ENCODE measurements around the gene GCK.

- TF ChIP-seq FOXK2 (IDR thresholded peaks at IDR 0.05): no peak
- TF ChIP-seq TARDBP (IDR thresholded peaks at IDR 0.05): no peak
- TF ChIP-seq SP1 (IDR thresholded peaks at IDR 0.05): no peak
- no peak for TF ChIP-seq ELF4 (IDR thresholded peaks at IDR 0.05)
- no peak for TF ChIP-seq ZNF384 (IDR thresholded peaks at IDR 0.05)
- no peak for TF ChIP-seq ARNT (IDR thresholded peaks at IDR 0.05)
- TF ChIP-seq, protein P1, sequence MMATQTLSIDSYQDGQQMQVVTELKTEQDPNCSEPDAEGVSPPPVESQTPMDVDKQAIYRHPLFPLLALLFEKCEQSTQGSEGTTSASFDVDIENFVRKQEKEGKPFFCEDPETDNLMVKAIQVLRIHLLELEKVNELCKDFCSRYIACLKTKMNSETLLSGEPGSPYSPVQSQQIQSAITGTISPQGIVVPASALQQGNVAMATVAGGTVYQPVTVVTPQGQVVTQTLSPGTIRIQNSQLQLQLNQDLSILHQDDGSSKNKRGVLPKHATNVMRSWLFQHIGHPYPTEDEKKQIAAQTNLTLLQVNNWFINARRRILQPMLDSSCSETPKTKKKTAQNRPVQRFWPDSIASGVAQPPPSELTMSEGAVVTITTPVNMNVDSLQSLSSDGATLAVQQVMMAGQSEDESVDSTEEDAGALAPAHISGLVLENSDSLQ (IDR thresholded peaks at IDR 0.05): no peak
- no peak for TF ChIP-seq SUZ12 (IDR thresholded peaks at IDR 0.05)
- TF ChIP-seq FOXA1 (IDR thresholded peaks at IDR 0.05): no peak
- no peak for TF ChIP-seq BHLHE40 (IDR thresholded peaks at IDR 0.05; ENCODE audit: borderline replicate concordance)
- TF ChIP-seq NFRKB (IDR thresholded peaks at IDR 0.05): no peak
- TF ChIP-seq LEF1 (IDR thresholded peaks at IDR 0.05; ENCODE audit: borderline replicate concordance): no peak
- TF ChIP-seq FOXM1 (IDR thresholded peaks at IDR 0.05; ENCODE audit: borderline replicate concordance): no peak
- TF ChIP-seq CTBP1 (IDR thresholded peaks at IDR 0.05; ENCODE audit: borderline replicate concordance): no peak
Measured at GRCh38 chr7:44119829-44120380, 69.3 kb downstream of the GCK start.
